RWPE2 (cell line): ENCODE results near the gene INO80B.

Experiments used
- ATAC-seq: fragments of 200-7000 bp; cut with Tn5 transposase; 3 replicates; pipeline ENCODE4 v1.9.1; 2021; ENCODE audit warnings: low read depth
- DNase-seq: peaks from one replicate; pipeline ENCODE4 v3.0.0-alpha.2; 2020; ENCODE audit warnings: low spot score
- H3K27ac ChIP-seq: fragments of 450-650 bp; 2 replicates; pipeline ENCODE4 v1.5.1; 2017; ENCODE audit warnings: mild to moderate bottlenecking; ENCODE audit not compliant: poor library complexity, severe bottlenecking
- H3K27me3 ChIP-seq: fragments of 250-450 bp; sonication (Bioruptor Pico); 2 replicates; pipeline ENCODE4 v1.5.1; 2021; ENCODE audit warnings: mild to moderate bottlenecking, moderate library complexity; ENCODE audit not compliant: insufficient read depth, poor library complexity, severe bottlenecking
- H3K36me3 ChIP-seq: fragments of 250-450 bp; sonication (Bioruptor Pico); 2 replicates; pipeline ENCODE4 v1.5.1; 2020; ENCODE audit warnings: low read depth, mild to moderate bottlenecking, moderate library complexity
- H3K4me1 ChIP-seq: fragments of 250-450 bp; sonication (Bioruptor Pico); 2 replicates; pipeline ENCODE4 v1.5.1; 2021; ENCODE audit warnings: mild to moderate bottlenecking, moderate library complexity; ENCODE audit not compliant: insufficient read depth, poor library complexity, severe bottlenecking
- H3K4me3 ChIP-seq: fragments of 250-450 bp; sonication (Bioruptor Pico); 2 replicates; pipeline ENCODE4 v1.5.1; 2021; ENCODE audit warnings: mild to moderate bottlenecking, moderate library complexity; ENCODE audit not compliant: severe bottlenecking
- H3K9me3 ChIP-seq: fragments of 250-450 bp; sonication (Bioruptor Pico); 2 replicates; pipeline ENCODE4 v1.5.1; 2021; ENCODE audit warnings: mild to moderate bottlenecking, moderate library complexity; ENCODE audit not compliant: severe bottlenecking
- TF ChIP-seq, protein P1 (sequence below): fragments of 450-650 bp; IDR thresholded peaks from one replicate; pipeline ENCODE4 v1.5.1; 2017; ENCODE audit warnings: mild to moderate bottlenecking, moderate library complexity; ENCODE audit not compliant: poor library complexity, severe bottlenecking

Gene INO80B

DNA sequence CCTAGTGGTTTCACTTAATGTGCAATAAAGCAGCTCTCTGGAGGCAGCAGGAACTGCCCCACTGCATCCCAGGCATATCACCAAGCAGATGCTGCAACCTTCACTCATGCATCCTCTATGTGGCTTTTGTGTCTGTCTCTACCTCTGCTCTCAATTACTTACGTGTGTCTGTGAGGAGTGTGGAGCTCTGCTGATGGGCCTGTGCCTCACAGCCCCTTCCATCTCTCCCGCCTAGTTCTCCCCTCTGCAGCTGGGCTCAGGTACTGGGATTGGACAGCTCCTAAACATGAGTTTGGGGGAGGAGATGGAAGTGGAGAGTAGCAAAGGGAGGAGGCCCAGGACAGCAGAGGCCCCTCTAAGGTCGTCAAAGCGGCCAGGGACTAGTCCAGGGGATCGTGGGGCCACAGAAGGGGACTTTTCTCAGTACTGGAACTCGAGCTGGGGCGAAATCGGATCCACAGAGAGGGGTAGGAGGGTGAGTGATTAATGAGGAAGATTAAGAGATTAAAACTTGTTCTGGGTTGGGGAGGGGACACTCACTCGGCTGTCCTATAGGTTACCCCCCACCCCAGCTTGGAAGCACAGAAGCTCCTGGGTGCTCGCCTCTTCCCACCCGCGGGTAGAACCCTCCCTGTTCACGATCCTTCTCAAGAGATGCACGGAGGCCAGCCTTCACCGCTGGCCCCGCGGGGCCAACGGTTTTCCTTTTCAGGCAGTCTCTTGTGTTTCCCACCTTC, 46.6 kb downstream of the INO80B start:
- Histone ChIP-seq H3K27me3 (peaks cover 14% of the 10 kb centered on the region), H3K36me3 (peaks cover 18% of the 10 kb centered on the region), H3K4me1 (peaks cover 13% of the 10 kb centered on the region), H3K27ac (no peak overlapping the region), H3K9me3 (no peaks in the 10 kb centered on the region), H3K4me3 (no peak overlapping the region)
- ATAC-seq (no peak), DNase-seq (no peak)
- TF ChIP-seq, protein P1, sequence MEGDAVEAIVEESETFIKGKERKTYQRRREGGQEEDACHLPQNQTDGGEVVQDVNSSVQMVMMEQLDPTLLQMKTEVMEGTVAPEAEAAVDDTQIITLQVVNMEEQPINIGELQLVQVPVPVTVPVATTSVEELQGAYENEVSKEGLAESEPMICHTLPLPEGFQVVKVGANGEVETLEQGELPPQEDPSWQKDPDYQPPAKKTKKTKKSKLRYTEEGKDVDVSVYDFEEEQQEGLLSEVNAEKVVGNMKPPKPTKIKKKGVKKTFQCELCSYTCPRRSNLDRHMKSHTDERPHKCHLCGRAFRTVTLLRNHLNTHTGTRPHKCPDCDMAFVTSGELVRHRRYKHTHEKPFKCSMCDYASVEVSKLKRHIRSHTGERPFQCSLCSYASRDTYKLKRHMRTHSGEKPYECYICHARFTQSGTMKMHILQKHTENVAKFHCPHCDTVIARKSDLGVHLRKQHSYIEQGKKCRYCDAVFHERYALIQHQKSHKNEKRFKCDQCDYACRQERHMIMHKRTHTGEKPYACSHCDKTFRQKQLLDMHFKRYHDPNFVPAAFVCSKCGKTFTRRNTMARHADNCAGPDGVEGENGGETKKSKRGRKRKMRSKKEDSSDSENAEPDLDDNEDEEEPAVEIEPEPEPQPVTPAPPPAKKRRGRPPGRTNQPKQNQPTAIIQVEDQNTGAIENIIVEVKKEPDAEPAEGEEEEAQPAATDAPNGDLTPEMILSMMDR: no peak

DNA sequence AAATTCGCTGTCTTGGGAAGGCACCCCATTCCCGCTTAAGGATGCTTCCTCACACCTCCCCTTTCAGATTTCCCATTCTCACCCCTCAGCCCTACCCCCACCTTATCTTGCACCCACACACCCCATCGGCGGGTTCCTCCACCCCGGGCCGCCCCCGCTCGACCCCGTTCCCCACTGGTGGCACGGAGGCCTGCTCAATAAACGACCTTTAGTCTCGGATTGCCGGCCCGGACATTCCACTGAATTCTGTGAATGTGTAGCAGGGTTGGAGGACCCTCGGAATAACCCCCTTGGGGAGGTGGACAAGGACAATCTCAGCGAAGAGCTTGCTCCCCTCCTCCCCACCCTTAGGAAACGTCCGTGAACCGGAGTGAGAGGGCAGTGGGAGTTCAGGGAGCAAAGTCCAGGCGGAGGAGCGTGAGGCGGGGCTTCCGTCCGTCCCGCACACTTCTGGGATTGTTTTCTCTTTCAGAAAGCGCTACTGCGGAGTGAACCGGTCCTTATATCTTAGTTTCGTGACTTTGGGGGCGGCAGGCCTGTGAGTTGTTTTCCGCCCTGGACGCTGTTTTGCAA, 47.3 kb downstream of the INO80B start:
- no peaks in the 10 kb centered on the region for H3K9me3 ChIP-seq
- peaks cover 13% of the 10 kb centered on the region for H3K4me1 ChIP-seq
- DNase-seq: no peak
- TF ChIP-seq, protein P1: no peak
- H3K27me3 ChIP-seq: peaks cover 14% of the 10 kb centered on the region
- peaks cover 19% of the 10 kb centered on the region for H3K36me3 ChIP-seq
- H3K4me3 ChIP-seq: no peak overlapping the region
- ATAC-seq: no peak
- H3K27ac ChIP-seq: no peak overlapping the region

DNA sequence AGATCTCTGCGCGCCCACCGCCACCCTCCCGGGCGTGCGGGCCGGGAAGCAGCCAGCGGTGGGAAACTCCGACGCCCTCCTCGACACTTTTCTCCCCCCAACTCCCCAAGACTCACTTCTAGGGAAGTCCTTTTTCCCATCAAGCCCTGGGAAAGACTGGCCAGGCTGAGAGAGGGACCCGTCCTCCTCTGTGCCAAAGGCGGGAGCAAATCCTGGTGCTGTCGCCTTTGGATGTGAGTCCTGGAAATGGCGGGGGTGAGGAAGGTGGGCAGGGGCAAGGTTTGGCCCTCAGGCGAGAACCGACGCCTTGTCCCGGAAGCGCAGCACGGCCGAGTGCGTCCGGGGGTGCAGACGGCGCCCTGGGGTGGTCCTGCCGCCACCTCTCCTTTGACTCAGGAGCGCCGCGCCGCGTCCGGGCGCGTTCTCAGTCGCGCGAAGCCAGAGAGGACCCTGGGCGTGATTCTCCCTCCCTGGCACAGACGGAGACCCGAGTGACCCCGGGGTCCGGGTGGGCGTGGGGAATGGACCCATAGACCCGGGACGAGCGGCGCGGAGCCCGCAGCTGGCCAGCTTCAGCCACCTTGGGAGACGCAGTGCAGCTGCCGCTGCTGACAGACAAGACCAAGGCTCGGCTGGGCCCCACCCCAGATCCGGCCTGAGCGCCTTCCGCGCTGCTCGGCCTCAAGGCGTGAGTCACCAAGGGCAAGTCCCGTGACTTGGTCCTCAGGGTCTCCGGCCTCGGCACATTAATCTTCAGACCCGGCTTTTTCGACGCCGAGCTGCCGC, 48.0 kb downstream of the INO80B start:
- ATAC-seq: peak; percentile 48
- H3K4me3 ChIP-seq: peak overlapping the region; percentile 25
- no peaks in the 10 kb centered on the region for H3K9me3 ChIP-seq
- peaks cover 14% of the 10 kb centered on the region for H3K27me3 ChIP-seq
- peaks cover 13% of the 10 kb centered on the region for H3K4me1 ChIP-seq
- TF ChIP-seq, protein P1: peak; percentile 40
- H3K27ac ChIP-seq: peak overlapping the region; percentile 5
- DNase-seq: peak; percentile 78
- peaks cover 19% of the 10 kb centered on the region for H3K36me3 ChIP-seq

DNA sequence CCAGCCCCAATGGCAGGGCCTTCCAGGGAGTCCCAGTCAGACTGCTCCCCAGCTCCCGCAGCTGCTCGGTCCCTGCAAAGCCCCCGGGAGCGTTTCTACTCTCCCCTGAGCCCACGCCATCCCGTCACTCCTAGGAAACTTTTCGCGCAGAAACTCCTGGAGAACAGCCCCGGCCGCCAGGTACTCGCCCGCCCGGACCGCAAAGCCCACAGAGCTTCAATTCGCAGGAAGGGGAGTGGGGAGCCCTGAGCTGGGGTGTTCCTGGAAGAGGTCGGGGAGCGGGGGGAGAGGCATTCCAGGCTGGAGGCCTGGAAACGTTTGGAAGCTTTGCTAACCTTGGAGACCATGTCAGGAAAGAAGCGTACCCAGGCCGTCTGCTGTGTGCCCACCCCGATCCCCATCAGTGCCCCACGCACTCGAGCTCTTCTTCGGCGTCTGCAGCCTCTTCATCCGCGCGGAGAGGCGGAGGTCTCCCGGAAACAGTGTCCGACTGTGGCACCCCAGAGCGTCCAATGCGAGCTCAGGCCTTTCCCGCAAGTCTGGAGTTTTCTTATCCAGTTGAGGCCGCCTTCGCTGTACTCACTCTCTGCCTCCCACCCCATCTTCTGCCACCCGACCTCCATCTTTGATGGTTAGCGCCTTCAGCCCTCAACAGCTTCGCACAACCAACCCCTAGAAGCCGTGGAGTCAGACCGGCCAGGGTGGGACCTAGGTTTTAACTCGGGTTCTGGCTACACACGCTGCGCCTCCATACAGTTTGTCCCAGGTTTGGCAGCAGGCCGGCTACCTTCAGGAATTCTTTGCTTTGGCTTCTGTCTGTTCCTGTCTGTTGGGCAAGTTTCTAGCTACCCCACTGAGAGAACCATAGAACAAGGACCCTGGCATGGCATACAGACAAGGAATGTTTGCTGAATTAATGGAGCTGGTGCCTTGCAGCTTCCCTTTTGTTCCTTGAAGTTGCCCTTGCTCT, 48.9 kb downstream of the INO80B start:
- Histone ChIP-seq H3K27me3 (peaks cover 12% of the 10 kb centered on the region), H3K4me1 (peaks cover 9% of the 10 kb centered on the region), H3K4me3 (peak overlapping the region; percentile 25), H3K27ac (peak overlapping the region; percentile 17), H3K36me3 (peaks cover 19% of the 10 kb centered on the region), H3K9me3 (no peaks in the 10 kb centered on the region)
- DNase-seq: peak; percentile 41
- TF ChIP-seq, protein P1: peak; percentile 1
- ATAC-seq: no peak
